NCI-H1105 treated with DMSO at 0.1 percent for 48 hours (cell line): ENCODE results near the gene TSPAN9.

Experiments
- DNase-seq: peaks from one replicate; lab custom pipeline; 2025; lab: John Stamatoyannopoulos, UW

Gene TSPAN9

DNA sequence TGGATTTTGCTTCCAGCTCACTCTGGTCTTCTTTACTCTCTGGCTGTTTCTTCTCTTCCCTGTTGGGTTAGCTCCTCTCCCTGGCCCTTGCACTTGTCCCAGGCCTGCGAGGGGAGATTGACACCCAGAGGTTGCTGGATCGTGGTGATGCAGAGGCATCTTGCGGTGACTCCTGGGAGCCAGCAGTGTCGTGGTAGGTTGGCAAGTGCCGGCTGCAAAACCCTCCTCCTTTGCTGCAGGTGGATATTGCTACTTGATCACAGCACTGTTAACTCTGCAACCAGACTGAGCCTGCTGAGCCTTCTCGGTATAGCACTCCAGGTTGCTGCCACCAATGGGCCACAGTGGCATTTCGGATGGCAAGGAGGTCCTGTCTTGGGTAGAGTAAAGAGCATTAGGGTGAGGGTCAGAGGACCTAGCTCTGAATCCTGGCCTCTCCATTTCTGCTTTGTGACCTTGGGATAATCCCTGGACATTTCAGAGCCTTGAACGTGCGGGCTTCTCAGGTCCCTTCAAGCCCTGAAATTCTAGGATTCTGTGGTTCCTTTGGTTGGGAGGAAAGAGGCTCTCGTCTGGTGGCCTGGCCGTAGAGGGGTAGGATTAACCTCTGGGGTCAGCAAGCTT, 87.4 kb downstream of the TSPAN9 start:
- DNase-seq = no peak

DNA sequence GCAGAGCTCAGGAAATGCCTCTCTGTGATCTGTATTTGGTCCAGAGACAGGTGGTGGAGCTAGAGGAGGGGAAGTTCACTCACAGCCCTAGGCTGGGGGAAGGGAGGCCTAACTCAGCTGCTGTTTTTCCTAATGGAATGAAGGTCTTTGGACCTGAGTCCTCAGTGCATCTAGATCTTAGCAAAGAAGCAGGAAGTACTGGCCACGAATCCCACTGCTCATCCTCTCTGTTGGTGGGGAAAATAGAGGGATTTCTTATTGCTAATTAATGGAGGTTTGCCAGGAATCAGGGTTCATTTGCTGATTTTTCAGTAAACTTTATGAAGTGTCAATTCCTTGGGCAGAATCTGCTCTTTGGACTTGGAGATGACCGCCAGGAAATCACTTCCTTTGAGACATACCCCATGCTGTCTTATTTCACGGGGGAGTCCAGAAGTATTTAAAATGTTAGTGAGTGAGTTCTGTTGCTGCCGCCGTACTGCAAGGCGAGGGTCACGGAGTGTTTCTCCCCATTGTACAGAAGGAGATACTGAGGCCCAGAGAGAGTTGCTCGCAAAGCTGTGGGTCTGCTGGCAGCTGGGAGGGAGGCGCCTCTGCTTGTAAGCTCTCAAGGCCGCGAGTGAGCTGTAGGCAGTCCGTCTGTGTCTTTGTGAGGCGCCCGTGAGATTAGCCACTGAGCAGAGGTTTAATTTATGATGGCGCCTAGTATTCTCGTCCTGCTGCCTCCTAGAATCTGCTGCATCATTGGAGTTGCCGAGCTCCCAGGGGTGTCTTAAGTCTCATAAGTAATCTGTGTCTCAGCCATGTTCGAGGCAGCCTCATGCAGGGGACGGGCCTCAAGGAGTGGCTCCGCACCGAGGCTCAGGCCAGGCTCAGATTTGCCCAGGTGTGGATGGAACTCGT, 88.2 kb downstream of the TSPAN9 start:
- DNase-seq = no peak

DNA sequence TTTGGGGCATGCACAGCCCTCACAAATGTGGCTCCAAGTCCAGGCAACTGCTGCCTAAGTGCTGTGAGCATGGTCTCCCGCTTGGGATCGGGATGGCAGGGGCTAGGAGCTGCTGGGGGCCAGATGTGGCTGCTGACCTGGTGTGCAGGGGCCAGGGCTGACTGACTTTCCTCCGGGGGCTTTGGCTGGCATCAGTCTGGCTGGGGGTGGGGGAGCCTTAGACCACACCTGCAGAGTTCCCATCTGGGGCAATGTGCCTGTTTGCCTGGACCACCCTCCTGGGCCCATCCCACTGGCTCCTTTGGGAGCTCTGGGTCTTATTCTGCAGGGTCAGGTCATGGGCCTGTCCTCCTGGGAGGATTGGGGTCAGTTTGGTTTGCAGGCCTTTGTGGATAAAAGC, 90.5 kb downstream of the TSPAN9 start:
- DNase-seq = no peak

DNA sequence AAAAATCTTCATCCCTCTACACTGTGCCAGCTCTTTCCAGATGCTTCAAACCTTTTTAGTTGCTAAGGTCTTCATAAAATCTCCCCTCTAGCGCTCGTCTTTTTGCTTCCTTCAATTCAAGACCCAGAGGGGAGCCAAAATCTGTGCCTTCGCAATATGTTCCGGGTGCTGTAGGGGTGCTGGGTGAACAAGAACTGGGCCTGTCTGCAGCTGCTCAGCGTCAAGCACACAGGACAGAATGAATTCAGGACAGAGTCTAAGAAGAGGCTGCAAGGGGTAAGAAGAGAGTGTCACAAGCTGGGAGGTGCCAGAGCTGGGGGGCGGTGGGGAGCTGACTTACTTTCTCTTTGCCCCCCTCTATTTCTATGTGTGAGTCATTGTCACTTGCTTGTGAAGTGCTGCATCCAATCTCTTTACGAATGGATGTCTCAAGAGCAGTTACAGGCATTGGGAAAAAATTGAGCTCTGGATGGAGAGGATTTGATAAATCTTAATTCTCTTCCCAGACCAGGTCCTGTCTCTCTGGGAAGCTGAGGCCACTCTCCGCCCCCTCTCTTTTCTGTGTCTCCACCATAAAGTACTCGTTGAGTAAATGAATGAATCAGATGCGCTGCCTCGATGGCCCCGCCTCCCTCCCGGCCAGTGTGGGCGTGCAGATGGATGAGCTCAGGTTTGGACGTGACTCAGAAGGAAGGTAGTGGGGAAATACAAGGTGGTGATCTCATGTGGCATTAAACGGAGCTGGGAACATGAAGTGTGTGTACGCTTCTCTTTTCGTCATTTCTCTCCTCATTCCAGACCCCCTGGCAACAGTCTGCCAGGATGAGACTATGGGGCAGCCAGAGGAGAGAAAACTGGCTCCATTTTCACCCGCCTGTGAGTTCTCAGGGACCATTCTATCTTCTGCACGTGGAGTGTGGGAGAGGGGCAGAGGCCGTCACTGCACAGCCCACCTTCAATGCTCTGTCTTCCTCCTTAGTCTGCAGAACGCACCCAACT, 91.3 kb downstream of the TSPAN9 start:
- DNase-seq = no peak

DNA sequence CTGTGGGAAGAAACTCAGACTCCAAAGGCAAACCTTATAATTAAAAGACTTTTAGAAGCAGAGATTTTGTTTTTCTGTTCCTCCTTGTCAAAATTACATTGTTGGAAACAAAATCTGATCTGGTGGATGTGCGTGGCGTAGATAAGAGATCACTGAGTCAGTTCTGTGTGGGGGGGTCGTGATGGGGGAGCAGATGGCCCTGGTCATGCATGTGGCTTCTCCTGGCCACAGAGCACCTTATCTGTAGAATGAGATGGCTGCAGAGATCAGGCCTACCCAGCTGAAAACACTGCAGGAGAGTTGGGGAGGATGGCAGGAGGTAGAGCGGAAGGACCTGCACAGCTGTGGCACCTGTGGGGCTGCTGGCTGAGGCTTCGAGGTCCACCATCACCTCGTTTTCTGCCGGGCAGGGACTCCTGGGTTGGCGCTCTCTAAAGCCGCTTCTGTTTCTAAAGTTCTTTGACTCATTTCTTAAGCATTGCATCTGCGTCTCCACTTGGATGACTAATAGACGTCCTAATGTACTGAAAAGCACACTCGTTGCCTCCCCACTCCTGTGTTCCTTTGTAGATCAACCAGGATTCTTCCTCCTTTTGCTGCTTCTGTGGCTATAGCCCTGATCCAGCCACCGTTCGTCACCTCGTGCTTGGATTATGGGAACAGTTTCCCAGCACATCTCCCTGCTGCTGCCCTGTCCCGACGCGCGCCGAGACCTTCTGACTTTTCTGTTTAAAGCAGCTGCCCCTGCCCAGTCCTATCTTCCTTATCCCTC, 93.4 kb downstream of the TSPAN9 start:
- no peak for DNase-seq

DNA sequence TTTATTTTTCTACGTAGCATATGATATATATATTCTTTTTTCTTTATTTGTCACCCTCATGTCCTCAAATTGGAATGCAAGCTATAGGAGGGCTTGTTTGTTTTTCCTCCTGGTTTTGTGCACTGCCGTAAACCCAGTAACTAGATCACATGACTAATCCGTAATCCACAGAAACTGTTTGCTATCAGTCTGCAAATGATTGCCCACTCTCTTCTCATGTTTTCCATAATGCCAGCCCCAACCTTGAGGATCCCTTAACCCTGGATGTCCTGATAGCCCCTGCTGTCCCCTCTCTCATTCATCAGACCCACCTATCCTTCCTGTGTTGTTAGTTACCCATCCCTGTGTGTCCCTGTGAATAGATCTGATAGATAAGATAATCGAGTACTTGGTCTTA, 94.0 kb downstream of the TSPAN9 start:
- DNase-seq = no peak

DNA sequence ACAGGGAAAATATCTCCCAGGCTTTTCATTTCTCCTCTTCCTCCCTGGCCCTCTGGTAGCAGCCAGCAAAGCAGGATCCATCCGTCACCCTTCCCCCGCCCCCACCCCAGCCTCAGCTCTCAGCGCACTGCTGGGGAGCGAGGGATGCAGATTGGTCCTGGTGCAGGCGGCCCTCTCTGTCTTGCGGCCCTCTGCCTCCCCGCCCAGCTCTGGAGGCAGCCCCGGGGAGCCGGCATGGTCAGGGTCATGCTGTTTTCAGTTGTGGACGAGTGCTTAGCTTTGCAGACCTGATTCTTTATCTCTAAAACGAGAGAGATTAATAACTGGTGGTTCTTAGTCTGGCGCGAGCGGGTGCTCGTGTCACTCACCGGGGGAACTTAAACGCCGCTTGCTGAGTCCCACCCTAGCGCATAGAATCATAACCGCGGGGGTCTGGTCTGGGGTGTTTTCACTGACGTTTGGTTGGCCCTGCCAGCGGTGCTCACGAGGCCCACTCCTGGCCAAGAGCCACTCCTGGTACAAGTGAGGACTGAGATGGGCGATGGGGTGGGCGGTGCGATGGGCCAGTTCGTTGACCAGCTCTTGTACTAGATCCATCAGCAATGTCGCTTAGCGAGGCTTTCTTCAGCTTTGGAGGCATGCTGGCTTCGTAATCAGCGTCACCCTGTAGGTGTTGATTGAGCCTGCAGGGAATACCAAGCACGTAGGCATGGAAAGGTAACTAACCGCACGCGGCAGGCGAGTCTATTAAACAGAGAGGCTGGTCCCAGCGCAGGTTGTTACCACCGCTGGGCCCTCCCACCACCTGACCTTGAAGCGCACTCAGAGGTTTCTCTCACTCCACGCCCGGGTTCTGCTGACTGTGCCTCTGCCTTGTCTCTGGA, 95.2 kb downstream of the TSPAN9 start:
- DNase-seq = no peak

DNA sequence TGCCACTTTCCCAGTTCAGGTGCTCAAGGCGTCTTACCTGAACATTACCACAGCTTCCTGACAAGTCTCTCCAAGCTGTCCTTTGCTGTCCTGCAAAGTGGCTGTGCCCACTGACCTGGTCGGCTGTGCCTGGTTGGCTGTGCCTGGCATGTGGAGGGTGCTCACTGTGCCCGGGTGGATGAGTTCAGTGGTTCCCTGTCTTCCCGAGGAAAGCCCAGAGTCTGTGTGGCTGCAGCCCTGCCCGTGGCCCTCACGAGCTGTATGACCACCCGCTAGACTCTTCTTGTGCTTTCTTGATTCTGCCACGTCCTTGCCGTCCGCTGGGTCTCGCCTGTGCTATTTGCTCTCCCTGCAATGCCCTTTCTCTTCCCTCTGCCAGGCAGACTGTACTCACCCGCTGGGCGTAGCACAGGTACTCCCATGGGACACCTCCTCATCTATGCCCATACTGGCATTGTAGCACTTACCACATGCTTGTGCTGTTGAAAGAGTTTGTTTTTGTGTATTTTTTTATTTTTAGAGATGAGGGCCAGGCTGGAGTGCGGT, 95.9 kb downstream of the TSPAN9 start:
- DNase-seq = no peak

DNA sequence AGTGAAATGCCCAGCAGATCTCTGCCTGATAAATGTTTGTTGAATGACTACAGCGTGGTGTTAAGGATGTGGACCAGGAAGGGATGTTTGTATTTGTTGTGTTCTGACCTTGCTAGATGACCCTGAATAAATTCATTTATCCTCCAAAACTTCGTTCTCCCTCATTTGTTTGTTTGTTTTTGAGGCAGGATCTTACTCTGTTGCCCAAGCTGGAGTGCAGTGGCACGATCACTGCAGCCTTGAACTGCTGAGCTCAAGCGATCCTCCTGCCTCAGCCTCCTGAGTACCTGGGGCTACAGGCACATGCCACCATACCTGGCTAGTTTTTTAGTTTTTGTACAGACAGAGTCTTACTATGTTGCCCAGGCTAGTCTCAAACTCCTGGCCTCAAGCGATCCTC, 96.7 kb downstream of the TSPAN9 start:
- no peak for DNase-seq

DNA sequence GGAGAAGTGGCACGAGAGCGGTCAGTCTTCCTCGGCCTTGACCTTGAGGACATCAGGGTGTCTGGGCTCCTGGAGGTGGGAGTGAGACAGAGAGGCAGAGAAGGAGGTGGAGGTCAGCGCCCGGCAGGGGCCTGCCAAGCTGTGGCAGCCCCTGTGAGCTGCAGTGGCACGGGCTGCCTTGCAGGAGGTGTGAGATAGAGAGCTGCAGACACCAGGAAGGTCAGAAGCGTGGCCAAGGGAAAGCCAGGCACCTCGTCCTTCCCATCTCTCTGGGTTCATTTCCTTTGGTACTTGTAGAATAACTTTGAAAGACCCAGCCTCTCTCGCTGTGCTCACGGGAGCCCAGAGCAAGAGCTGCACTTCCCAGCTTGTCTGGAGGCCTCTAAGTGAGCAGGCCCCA, 98.1 kb downstream of the TSPAN9 start:
- DNase-seq = no peak

DNA sequence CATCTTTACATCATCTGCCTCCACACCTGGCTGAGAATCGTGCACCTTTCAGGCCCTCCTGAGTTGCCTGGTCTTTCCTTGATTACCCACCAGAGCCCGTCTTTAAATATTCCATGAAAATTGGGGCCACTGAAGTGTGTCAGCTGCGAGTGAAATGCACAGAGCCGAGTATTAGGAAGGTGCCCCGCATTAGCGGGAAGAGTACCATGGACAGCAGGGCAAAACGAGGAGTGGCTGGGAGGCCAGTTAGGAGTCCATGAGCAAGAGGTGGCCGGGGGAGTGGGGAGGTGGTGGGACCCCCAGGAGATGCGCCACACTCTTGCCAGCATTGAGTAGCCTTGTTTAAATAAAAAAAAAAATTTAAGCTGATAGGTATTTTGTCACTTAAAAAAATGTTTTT, 99.6 kb downstream of the TSPAN9 start:
- no peak for DNase-seq

DNA sequence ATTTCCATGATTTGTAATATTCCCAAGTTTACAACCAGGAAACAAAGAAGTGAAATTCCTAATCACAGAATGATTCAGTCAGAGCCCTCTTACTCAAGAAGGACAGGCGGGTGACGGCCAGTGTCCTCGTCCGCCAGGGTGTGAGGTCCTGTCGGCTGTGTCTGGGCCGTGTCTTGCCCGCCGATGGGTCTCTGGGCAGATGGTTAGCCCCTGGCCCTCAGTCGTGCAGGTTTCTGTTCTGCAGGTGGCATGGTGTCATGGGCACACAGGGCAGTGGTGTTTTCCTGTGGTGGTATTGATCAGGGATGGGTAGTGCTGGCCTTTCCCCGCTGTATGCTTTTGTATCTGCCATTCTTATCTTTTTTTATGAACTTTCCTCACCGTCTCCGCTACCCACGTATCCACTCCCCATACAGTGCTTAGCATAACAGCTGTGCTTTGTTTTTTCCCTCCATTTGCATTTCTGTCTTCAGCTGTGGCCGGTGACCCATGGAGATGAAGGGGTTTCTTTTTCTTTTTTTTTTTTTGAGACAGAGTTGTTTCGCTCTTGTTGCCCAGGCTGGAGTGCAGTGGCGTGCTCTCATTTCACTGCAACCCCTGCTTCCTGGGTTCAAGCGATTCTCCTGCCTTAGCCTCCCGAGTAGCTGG, 100.7 kb downstream of the TSPAN9 start:
- DNase-seq = no peak

DNA sequence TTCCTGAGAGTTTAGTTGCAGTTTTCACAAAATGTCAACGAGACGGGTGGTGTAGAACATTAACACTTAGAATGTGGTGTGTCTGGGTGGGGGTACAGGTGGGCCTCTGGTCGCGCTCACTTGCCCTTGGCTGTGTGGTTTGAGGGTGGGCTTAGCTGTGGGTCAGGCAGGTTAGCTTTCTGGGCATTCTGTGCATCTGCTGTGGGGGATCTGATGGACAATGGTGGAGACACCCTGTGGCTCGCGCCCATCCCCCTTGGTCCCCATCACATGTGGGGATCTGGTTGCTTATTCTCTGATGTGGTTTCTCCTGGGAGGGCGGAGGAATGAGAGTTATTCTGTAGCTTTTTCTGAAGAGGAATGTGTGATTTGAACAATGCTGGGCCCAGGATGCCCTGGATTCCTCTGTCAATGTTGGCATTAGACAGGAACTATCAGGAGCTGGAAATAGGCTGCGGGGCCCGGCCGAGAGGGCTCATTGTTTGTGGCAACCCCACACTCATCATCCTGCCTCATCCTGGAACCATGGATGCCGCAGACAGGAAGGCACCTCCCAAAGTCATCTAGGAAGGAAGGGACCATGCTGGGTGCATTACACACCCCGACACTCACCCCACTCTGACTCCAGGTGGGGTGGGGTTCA, 101.6 kb downstream of the TSPAN9 start:
- DNase-seq = no peak

DNA sequence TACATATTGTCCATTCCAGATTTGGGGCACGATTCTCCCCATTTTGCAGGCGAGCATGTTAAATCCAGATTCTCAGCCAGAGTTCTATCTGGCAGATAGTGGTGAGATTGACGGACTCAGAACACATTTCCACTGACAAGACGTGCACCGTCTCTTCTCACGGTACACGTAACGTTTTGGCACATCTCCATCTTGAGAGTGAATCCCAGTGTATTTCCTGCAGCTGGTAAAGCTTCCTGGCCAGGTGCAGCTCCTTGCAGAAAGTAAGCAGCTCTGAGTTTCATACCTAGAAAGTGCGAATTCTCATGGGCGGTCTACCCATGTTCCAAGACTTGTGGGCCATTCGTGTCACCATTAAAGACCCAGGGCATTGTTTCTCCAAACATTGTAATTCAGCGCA, 102.6 kb downstream of the TSPAN9 start:
- peak; percentile 23 for DNase-seq

DNA sequence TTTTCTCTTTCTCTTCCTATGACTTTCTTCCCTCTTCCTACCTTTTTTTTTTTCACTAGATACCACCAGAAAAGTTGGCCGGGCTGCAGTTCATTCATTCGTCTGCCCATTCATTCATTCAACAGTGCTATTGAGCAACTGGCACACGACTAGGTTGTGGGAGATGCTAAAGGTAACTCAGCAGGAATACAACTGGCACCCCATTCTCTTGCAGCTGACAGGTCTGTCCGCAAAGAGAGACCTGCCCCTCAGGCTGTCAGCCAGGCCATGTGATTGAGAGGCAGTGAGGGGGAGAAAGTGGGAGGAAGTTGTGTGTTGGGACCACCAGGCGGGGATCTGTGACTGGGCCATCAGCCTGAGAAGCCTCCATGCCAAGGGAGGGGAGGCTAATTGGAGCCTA, 105.2 kb downstream of the TSPAN9 start:
- no peak for DNase-seq

DNA sequence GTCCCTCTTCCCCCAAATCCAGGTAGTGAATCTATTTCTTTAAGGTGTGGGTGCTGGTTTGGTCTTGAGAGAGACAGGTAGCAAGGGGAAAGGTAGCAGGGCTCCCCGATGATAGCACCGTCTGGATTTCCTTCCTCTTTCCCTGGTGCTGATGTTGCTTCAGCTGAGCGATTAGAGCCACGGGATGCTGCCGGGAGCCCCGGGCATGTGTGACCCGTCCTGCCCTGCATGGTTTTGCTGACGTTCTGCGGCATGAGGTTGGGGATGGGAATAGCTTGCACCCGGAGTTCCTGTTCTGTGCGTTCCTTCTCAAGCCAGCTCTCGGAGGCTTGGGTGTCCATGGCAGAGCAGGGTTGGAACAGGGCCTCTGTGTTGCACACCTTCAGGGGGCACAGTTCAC, 107.3 kb downstream of the TSPAN9 start:
- no peak for DNase-seq

DNA sequence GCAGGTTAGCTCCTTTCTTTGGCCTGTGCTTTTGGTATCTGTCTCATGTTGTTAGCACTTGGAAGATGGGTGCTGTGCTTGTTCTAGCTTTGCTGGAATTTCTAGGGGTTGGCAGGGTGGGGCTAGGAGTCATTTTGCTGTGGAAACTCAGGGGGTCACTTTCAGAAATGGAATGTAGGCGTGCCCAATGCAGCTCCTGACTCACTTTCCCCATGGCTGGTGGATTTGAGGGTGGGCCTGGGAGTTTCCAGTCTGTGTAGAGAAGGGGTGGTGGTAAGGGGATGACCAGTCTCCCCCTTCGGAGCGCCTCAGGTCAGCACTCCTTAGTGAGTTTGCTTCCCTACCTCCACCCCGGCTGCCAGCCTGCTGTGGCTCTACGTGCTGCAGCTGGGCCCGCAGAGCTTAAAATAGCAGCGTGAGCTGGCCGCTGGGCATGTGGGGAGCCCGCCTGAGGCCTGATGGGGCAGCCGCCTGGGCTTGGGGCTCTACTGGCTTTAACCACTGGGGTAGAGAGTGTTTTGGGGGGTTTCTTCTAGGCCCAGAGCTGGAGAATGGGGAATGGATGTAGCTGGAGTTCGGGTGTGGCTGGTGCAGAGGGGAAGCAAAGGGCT, 108.2 kb downstream of the TSPAN9 start:
- no peak for DNase-seq

DNA sequence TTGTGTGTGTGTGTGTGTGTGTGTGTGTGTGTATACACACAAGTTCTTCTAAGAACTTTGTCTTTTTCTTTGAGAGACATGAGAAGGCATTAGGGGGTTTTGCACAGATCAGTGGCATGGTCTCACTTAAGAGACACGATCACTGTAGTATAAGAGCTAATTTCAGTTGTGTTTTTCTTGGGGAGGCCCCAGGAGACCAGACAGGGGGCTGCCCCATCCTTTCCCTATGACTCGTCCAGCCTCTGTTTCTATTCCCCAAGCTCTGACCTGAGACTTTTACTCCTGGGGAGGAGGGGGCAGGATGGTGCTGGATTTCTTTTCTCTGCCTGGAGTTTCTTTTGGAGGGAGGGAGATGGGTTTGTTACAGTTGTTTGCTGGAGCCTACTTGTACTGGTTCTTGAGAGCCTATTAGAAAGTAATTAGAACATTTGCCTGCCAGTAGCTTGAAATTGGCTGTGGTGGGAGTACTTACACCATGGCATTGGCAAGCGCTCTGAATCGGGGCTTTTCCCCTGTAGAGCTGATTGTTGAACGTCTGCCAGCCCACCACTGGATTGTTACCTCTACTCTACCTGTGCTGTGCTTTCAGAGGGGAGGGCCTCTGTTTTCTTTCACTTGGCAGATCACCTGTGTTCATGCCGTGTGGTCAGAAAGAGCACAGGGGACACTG, 109.5 kb downstream of the TSPAN9 start:
- peak; percentile 95 for DNase-seq
